HG03460 (cell line): Measurements from ENCODE around the gene ZMYM3.

Source experiments
- ATAC-seq: cut with Tn5 transposase; IDR thresholded peaks from one replicate; pipeline ENCODE4 v1.9.1; 2021; ENCODE audit not compliant: unreplicated experiment

Gene ZMYM3

GRCh38 chrX:71214604-71215337 is 39.2 kb downstream of the ZMYM3 start:
- no peak for ATAC-seq

DNA sequence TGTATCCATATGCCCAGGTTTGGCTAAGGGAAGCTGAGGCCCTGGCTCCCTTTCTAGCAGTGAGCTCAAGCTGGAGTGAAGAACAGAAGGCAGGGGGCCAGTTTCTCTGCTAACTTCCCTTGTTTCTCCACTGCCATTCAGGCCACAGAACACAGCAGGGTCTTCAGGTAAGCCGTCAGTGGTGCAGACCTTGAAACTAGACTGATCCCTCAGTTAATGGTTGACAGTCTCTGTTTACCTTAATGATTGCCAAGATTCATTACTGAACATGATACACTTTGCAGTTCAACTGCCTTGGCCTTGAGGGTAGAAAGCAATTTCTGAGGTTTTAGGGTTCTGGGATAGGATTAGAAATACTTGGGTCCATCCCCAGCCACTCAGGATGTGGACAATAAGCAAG is 39.8 kb downstream of the ZMYM3 start:
- no peak for ATAC-seq

GRCh38 chrX:71212536-71212935 is 41.4 kb downstream of the ZMYM3 start:
- no peak for ATAC-seq

- no peak for ATAC-seq
Measured at GRCh38 chrX:71210816-71211215, 43.1 kb downstream of the ZMYM3 start.

DNA sequence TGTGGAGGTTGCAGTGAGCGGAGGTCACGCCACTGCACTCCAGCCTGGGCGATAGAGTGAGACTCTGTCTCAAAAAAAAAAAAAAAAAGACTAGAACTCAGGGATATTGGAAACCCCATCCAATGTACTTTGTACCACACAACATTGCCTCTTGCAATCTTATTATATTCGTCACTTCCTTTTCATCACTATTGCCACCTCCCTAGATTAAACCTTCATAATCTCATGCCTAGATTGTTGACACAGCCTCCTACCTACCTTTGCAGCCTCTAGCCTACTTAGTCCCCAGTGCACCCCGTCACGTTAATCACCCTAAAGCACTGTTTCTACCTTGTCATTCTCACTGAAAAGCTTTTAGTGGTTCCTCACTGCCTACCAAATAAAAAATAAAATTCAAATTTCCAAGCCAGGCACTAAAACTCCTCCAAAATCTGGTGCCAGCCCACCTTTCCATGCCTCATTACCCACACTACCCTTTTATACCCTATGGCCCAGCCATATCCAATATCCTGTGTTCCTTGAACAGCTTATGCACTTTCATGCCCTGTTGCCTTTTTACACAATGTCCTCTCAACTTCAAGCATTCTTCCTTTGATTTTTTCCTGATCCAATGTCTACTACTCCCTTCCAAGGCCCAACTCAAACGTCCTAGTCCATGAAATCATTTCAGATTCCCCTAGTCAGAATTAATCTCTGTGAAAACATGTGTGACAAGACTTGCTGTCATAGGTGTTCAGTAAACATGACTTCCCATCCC is 54.5 kb downstream of the ZMYM3 start:
- no peak for ATAC-seq

DNA sequence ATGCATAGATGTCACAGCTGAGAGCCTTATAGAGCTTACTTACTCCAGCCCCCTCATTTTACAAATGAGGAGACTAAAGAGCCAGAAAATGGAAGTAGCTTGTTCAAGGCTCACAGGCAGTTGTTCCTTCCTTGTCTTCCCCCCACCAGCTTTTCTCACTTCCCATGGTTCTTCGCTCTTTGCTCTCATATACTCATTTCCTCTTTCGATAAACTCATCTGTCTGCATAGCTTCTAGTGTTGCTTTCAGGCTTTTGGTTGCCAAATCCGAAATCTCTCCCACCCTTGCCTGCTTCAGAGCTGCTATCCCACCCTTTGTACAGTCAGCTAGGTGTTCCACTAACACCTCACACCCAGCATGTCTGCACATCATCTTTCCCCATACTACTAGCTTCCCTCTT is 55.9 kb downstream of the ZMYM3 start:
- ATAC-seq, result peak; percentile 66

DNA sequence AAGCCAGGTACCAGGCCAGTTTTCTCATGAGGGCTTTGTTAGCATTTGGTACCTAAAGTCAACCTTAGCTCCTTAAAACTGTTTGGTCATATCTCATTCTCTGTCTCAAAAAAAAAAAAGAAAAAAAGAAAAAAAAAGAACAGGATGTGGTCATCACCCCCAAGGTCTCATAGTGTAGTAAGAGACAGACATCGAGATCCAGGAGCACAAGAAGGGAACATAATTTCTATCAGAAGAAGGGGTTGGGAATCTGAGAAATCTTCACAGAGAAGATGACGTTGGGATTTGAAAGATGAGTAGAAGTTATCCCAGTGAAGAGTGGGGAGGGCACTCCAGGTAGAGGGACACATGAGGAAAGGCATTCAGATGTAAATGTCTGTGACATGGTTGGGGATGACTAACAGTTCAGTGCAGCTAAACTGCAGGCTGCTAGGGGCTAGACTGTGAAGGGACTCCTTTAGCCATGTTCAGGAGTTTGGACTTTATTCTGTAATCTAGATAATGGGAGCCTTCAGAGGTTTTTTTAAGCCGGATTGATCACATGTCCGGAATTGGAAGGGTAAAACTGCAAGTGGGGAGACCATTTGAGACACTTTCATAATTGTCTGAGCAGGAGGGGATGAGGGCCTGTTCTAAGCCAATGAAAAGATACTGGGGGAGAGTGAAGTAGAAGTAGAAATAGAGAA is 57.8 kb downstream of the ZMYM3 start:
- no peak for ATAC-seq

DNA sequence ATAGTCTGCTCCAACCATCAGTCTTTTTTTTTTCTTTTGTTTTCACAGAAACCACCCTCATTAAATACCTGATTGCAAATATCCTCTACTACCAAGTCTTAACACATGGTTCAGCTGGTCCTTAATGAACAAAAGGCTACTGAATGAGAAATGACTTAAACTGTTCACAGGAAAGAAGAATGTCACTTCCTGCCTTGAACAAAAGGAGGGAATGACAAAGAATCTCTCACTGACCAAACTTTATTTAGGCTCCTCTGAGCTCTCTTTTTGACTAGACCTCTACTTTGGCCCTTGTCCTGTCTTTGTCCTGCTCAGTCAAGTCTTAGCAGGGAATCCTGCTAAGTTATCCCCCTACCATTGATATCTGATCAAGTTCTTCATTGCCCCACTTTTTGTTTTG is 62.7 kb downstream of the ZMYM3 start:
- no peak for ATAC-seq
